ENCODE results near the gene CCDC178. TPM values are rescaled to one million over a fixed set of nuclear protein-coding genes. Genes with fewer than 3 reads are reported as not detected.

The CCDC178 gene
- total and polyA plus RNA-seq, 2 donors (not counting 3 experiments of a cell fraction or from before 2014, with no cell fraction given), result 0.80 to 1.6 TPM

- Histone ChIP-seq H3K36me3 (ENCODE audit: control insufficient read depth in 2 of 2, extremely low read depth in 1 of 2, insufficient read depth in 2 of 2, low read length in 2 of 2) (no peaks in the 10 kb centered on the region), H4K20me1 (replicated peaks; ENCODE audit: control insufficient read depth, extremely low read depth, insufficient read depth, low read length) (no peaks in the 10 kb centered on the region), H3K9me1 (replicated peaks; ENCODE audit: control insufficient read depth, extremely low read depth, insufficient read depth, low read length) (no peaks in the 10 kb centered on the region), H3K4me3 (replicated peaks in 1 of 3; ENCODE audit: insufficient read depth in 1 of 3, low read depth in 1 of 3, low read length in 3 of 3) (no peak overlapping the region), H2AFZ (ENCODE audit: low read depth, low read length) (no peak overlapping the region), H3K27me3 (ENCODE audit: control insufficient read depth in 2 of 2, insufficient read depth in 2 of 2, low read length in 2 of 2) (peaks cover 0 to 5% of the 10 kb centered on the region in 2 experiments), H3K9me3 (replicated peaks; ENCODE audit: control insufficient read depth, insufficient read depth, low read length) (no peaks in the 10 kb centered on the region), H3K4me1 (ENCODE audit: control insufficient read depth, extremely low read depth, insufficient read depth, low read length) (no peaks in the 10 kb centered on the region), H3K79me2 (ENCODE audit: control insufficient read depth, insufficient read depth, low read length) (no peaks in the 10 kb centered on the region), H3K9ac (replicated peaks; ENCODE audit: extremely low read depth, insufficient read depth, low read length) (no peak overlapping the region), H3K4me2 (ENCODE audit: insufficient read depth, low read length) (no peak overlapping the region), H3K27ac (ENCODE audit: insufficient read depth, low read depth, low read length) (no peak overlapping the region)
- POLR2A ChIA-PET, result no interaction called here
- BruUV-seq (replicated peaks), result no TSS peak
- dilution Hi-C loops (cut with MboI; ENCODE audit: extremely low pct_ligation_motif_present, low sequenced_read_pairs) (no loop called here), intact Hi-C loops (cut with micrococcal nuclease) (no loop called here)
- DNase-seq (ENCODE audit: low read depth, low spot score), result no peak
- TF ChIP-seq MYC (IDR thresholded peaks at IDR 0.05; ENCODE audit: low read depth, low read length) (no peak), POLR2AphosphoS5 (IDR thresholded peaks at IDR 0.05; ENCODE audit: insufficient read depth, low read depth, low read length) (no peak), MAX (IDR thresholded peaks at IDR 0.05; ENCODE audit: insufficient read depth, insufficient read length) (no peak), GATA2 (IDR thresholded peaks at IDR 0.05; ENCODE audit: insufficient read depth, insufficient read length, low read depth, low read length) (no peak), EZH2 (IDR thresholded peaks at IDR 0.05; ENCODE audit: borderline replicate concordance, low read depth, low read length, severe bottlenecking) (no peak), POLR2A (IDR thresholded peaks at IDR 0.05; ENCODE audit: low read depth, low read length) (no peak), FOS (IDR thresholded peaks at IDR 0.05; ENCODE audit: borderline replicate concordance, insufficient read depth, low read length) (no peak), JUN (IDR thresholded peaks at IDR 0.05; ENCODE audit: borderline replicate concordance, insufficient read depth, insufficient read length, low read depth) (no peak)
- TF ChIP-seq, protein P1, sequence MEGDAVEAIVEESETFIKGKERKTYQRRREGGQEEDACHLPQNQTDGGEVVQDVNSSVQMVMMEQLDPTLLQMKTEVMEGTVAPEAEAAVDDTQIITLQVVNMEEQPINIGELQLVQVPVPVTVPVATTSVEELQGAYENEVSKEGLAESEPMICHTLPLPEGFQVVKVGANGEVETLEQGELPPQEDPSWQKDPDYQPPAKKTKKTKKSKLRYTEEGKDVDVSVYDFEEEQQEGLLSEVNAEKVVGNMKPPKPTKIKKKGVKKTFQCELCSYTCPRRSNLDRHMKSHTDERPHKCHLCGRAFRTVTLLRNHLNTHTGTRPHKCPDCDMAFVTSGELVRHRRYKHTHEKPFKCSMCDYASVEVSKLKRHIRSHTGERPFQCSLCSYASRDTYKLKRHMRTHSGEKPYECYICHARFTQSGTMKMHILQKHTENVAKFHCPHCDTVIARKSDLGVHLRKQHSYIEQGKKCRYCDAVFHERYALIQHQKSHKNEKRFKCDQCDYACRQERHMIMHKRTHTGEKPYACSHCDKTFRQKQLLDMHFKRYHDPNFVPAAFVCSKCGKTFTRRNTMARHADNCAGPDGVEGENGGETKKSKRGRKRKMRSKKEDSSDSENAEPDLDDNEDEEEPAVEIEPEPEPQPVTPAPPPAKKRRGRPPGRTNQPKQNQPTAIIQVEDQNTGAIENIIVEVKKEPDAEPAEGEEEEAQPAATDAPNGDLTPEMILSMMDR (IDR thresholded peaks at IDR 0.05; ENCODE audit: extremely low read depth in 1 of 2, insufficient read depth in 1 of 2, low read depth in 1 of 2, low read length in 2 of 2), result no peak
- no peak for FAIRE-seq
- CTCF ChIA-PET, result interaction anchor here (0.7 kb wide), 1 partner anchor 15 kb away, joined by 3 read pairs; no protein-coding TSS in a partner anchor
These were observed 537.8 kb downstream of the CCDC178 start for GRCh38 chr18:32902568-32903330.
